H1 (cell line): ENCODE data around the gene C2orf76. TPM values are rescaled to one million over a fixed set of nuclear protein-coding genes. Genes with fewer than 3 reads are reported as not detected.

ENCODE experiments used
- BACH1 ChIP-seq: IDR thresholded peaks from 2 replicates; pipeline ENCODE4 v1.6.1; 2012; ENCODE audit warnings: low read length, improper control_type of control experiment
- EGR1 ChIP-seq: IDR thresholded peaks from 2 replicates; pipeline ENCODE4 v1.6.1; 2011; ENCODE audit warnings: low read depth, low read length, borderline replicate concordance
- RFX5 ChIP-seq: IDR thresholded peaks from 2 replicates; pipeline ENCODE4 v1.6.1; 2011; ENCODE audit warnings: low read depth, low read length, improper control_type of control experiment, borderline replicate concordance
- RNF2 ChIP-seq: fragments of 200-900, 300-1000 bp; sonication (generic); IDR thresholded peaks from 2 replicates; pipeline ENCODE4 v1.7.1; 2016; ENCODE audit warnings: borderline replicate concordance, low read depth, mild to moderate bottlenecking, antibody characterized with exemption, low read length; ENCODE audit not compliant: poor library complexity, severe bottlenecking; ENCODE audit errors: missing control alignments
- SIN3A ChIP-seq, 2 experiments: IDR thresholded peaks in 1 of 2; conservative IDR thresholded peaks in 1 of 2; 2 replicates each; pipeline ENCODE4 v1.6.1; 2011 to 2012; ENCODE audit warnings: low read length in 2 of 2, improper control_type of control experiment in 1 of 2, low read depth in 1 of 2, mild to moderate bottlenecking in 1 of 2
- polyA plus RNA-seq, 7 experiments: library from polyadenylated mRNA; depleted of rRNA in 3 of 7; stranded (reverse) in 5 of 7; unstranded in 2 of 7; fragments of >200 nt in 5 of 7; fragments of 200-250 nt in 2 of 7; gene quantifications; 1 replicate in 5 of 7; 2 replicates in 1 of 7; 4 replicates in 1 of 7; pipeline versions ENCODE4 v1.2.1 to v1.2.3, GENCODE V29; 2011 to 2013; ENCODE audit warnings: missing spikeins in 2 of 7, mixed read lengths in 2 of 7
- total RNA-seq: library from RNA; stranded (reverse); fragmentation: NEBNext Ultra II Directional; extraction: Animal tissue kit (Norgen Biotek cat#: 25700); gene quantifications from 2 replicates; pipeline ENCODE4 v1.2.1, GENCODE V29; 2021
- TF ChIP-seq, protein P1 (sequence below), 3 experiments: IDR thresholded peaks; 1 replicate in 2 of 3; 2 replicates in 1 of 3; pipeline versions ENCODE4 v1.5.1 to v1.6.1; 2011; ENCODE audit warnings: low read length in 3 of 3, mild to moderate bottlenecking in 3 of 3, inconsistent platforms in 2 of 3, low read depth in 1 of 3, moderate library complexity in 1 of 3; ENCODE audit not compliant: insufficient read depth in 1 of 3; ENCODE audit errors: control extremely low read depth in 1 of 3
- TF ChIP-seq, protein P2 (sequence below): IDR thresholded peaks from 2 replicates; pipeline ENCODE4 v1.6.1; 2012; ENCODE audit warnings: low read length, inconsistent platforms

C2orf76 gene
- total and polyA plus RNA-seq, 2 of the 8 experiments (the other 6 are each of a cell fraction or from before 2014, with no cell fraction given): 4.4 to 5.0 TPM

DNA sequence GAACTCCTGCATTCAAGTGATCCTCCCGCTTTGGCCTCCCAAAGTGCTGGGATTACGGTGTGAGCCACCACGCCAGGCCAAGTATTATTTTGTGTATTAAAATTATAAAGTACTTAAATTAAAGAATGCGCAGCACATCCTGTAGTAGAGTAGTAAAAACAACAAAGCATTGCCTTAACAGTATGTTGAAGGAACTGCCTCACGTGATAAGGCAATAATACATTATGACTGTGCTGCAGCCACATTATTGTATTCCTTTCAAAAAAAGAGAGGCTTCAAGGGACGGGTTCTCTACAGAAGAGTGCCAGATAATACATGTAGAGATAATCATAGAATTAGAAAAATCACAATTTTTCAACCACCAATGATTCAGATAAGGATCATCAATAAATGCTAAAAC is 33.7 kb downstream of the C2orf76 start (continued):
- TF ChIP-seq, protein P1, sequence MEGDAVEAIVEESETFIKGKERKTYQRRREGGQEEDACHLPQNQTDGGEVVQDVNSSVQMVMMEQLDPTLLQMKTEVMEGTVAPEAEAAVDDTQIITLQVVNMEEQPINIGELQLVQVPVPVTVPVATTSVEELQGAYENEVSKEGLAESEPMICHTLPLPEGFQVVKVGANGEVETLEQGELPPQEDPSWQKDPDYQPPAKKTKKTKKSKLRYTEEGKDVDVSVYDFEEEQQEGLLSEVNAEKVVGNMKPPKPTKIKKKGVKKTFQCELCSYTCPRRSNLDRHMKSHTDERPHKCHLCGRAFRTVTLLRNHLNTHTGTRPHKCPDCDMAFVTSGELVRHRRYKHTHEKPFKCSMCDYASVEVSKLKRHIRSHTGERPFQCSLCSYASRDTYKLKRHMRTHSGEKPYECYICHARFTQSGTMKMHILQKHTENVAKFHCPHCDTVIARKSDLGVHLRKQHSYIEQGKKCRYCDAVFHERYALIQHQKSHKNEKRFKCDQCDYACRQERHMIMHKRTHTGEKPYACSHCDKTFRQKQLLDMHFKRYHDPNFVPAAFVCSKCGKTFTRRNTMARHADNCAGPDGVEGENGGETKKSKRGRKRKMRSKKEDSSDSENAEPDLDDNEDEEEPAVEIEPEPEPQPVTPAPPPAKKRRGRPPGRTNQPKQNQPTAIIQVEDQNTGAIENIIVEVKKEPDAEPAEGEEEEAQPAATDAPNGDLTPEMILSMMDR (IDR thresholded peaks at IDR 0.05; ENCODE audit: control extremely low read depth in 1 of 3, insufficient read depth in 1 of 3, low read depth in 1 of 3, low read length in 3 of 3): no peak
- TF ChIP-seq SIN3A (conservative IDR thresholded peaks at IDR 0.05 in 1 of 2, IDR thresholded peaks at IDR 0.05 in 1 of 2; ENCODE audit: low read depth in 1 of 2, low read length in 2 of 2) (no peak), EGR1 (no peak), BACH1 (no peak), RNF2 (no peak), RFX5 (no peak)
- TF ChIP-seq, protein P2, sequence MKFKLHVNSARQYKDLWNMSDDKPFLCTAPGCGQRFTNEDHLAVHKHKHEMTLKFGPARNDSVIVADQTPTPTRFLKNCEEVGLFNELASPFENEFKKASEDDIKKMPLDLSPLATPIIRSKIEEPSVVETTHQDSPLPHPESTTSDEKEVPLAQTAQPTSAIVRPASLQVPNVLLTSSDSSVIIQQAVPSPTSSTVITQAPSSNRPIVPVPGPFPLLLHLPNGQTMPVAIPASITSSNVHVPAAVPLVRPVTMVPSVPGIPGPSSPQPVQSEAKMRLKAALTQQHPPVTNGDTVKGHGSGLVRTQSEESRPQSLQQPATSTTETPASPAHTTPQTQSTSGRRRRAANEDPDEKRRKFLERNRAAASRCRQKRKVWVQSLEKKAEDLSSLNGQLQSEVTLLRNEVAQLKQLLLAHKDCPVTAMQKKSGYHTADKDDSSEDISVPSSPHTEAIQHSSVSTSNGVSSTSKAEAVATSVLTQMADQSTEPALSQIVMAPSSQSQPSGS: no peak
